Natural killer cell (primary cell): Measurements from ENCODE around the gene FRAS1. TPM values are rescaled to one million over a fixed set of nuclear protein-coding genes. Genes with fewer than 3 reads are reported as not detected.
"Not testable (repeated sequence)": the region's sequence is repeated elsewhere in the genome, so short reads cannot be mapped to it uniquely, and the experiment has no call there.

ENCODE experiments used
- ATAC-seq, 3 donors: fragments of 150-1000 bp in 2 of 3; fragments of 200-7000 bp in 1 of 3; cut with Tn5 transposase; 1 replicate in 1 of 3; 2 replicates in 2 of 3; pipeline ENCODE4 v1.10.0; 2021; ENCODE audit warnings: mild to moderate bottlenecking in 2 of 3, moderate library complexity in 2 of 3
- DNase-seq, 2 donors: peaks; one replicate each; pipeline versions ENCODE4 v3.0.0 to v3.0.0-alpha.2; 2013 to 2021; ENCODE audit warnings: mixed read lengths in 1 of 2
- H3K27ac ChIP-seq: one replicate; pipeline ENCODE4 v1.5.1; 2013; ENCODE audit warnings: mild to moderate bottlenecking, low read length
- H3K27me3 ChIP-seq: one replicate; pipeline ENCODE4 v1.6.1; 2013; ENCODE audit warnings: low read length; ENCODE audit not compliant: control insufficient read depth, insufficient read depth
- H3K36me3 ChIP-seq: one replicate; pipeline ENCODE4 v1.6.1; 2013; ENCODE audit warnings: low read length; ENCODE audit not compliant: control insufficient read depth, insufficient read depth
- H3K4me1 ChIP-seq: one replicate; pipeline ENCODE4 v1.6.1; 2013; ENCODE audit warnings: low read length; ENCODE audit not compliant: control insufficient read depth, insufficient read depth
- H3K4me3 ChIP-seq: one replicate; pipeline ENCODE4 v1.5.1; 2013; ENCODE audit warnings: low read length
- H3K9me3 ChIP-seq: one replicate; pipeline ENCODE4 v1.6.1; 2013; ENCODE audit warnings: low read length; ENCODE audit not compliant: control insufficient read depth, insufficient read depth
- H3K27ac Mint-ChIP-seq, 2 donors: one replicate each; pipeline ENCODE4 v1.8.0; 2022; ENCODE audit warnings: mild to moderate bottlenecking in 2 of 2, mixed read lengths in 2 of 2, moderate library complexity in 1 of 2
- H3K27me3 Mint-ChIP-seq, 2 donors: one replicate each; pipeline ENCODE4 v1.8.0; 2022; ENCODE audit warnings: low read depth in 2 of 2, mixed read lengths in 2 of 2
- H3K36me3 Mint-ChIP-seq: one replicate; pipeline ENCODE4 v1.8.0; 2022; ENCODE audit warnings: mixed read lengths
- H3K4me1 Mint-ChIP-seq, 2 donors: one replicate each; pipeline ENCODE4 v1.8.0; 2022; ENCODE audit warnings: mixed read lengths in 2 of 2
- H3K4me3 Mint-ChIP-seq: one replicate; pipeline ENCODE4 v1.8.0; 2022; ENCODE audit warnings: mild to moderate bottlenecking, moderate library complexity, mixed read lengths
- H3K9me3 Mint-ChIP-seq, 2 donors: one replicate each; pipeline ENCODE4 v1.8.0; 2022; ENCODE audit warnings: mixed read lengths in 2 of 2
- WGBS: methylation state at CpG from one replicate; pipeline ENCODE4 v1.1.7; 2013; ENCODE audit warnings: missing lambda C conversion rate; ENCODE audit not compliant: insufficient coverage; 5-methylcytosine and 5-hydroxymethylcytosine counted together
- intact Hi-C: fragments of 100-400 bp; cut with micrococcal nuclease; formaldehyde crosslinking; loops from one replicate; pipeline ENCODE4 v1.14.2; 2022
- total RNA-seq, 4 donors: library from RNA; stranded (reverse); fragments of 120-200 nt in 1 of 4; gene quantifications; one replicate each; pipeline versions ENCODE4 v1.2.3 to v1.2.4, GENCODE V29; 2013 to 2022
- TF ChIP-seq, protein P1 (sequence below): fragments of 200-600 bp; IDR thresholded peaks from one replicate; pipeline ENCODE4 v1.8.0; 2022; ENCODE audit warnings: antibody characterized with exemption

Gene FRAS1
- total RNA-seq, 3 donors from 2014 or later (not counting 1 experiment from before 2014, with no cell fraction given) = 0.15 to 0.31 TPM; not detected in 1

DNA sequence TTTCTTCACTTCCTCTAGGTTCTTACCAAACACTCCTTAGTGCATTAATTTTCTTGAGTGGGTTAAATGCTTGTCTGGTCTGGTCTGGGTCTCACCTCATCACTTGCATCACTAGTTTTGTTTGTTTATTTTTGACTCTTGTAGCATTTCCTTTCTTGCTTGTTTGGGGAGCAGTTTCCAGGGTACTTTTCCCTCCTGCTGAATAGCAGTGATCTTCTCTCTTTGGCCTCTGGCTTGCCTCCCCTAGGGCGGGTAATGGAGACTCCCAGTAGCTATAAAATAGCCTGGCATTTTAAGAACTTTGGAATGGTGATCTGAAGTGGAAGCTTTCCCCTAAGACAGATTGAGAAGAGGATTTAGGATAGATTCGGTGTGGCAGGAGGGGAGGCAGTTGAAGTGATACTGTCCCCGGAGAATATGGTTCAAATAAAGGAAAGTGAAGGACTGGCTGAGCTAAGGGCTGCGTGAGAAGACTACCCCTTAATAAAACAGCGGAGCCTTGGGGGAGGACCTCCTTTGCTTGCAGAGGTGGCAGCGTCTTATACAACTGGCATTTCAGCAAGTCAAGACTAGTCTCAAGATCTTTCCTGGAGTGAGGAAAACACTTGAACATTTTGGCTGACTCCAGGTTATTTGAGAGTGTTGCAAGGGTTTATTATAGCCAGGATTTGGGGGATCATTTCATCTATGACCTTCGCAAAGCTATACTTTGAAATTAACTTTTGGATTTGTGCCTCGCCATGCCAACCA is 190.6 kb downstream of the FRAS1 start:
- H3K4me1 Mint-ChIP-seq = no peaks in the 10 kb centered on the region
- no peak overlapping the region for H3K27ac ChIP-seq
- TF ChIP-seq, protein P1, sequence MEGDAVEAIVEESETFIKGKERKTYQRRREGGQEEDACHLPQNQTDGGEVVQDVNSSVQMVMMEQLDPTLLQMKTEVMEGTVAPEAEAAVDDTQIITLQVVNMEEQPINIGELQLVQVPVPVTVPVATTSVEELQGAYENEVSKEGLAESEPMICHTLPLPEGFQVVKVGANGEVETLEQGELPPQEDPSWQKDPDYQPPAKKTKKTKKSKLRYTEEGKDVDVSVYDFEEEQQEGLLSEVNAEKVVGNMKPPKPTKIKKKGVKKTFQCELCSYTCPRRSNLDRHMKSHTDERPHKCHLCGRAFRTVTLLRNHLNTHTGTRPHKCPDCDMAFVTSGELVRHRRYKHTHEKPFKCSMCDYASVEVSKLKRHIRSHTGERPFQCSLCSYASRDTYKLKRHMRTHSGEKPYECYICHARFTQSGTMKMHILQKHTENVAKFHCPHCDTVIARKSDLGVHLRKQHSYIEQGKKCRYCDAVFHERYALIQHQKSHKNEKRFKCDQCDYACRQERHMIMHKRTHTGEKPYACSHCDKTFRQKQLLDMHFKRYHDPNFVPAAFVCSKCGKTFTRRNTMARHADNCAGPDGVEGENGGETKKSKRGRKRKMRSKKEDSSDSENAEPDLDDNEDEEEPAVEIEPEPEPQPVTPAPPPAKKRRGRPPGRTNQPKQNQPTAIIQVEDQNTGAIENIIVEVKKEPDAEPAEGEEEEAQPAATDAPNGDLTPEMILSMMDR = no peak
- H3K27me3 ChIP-seq = no peaks in the 10 kb centered on the region
- intact Hi-C loops = no loop called here
- no peak overlapping the region for H3K4me3 Mint-ChIP-seq
- no peaks in the 10 kb centered on the region for H3K36me3 Mint-ChIP-seq
- no peaks in the 10 kb centered on the region for H3K4me1 ChIP-seq
- ATAC-seq (no peak), DNase-seq (no peak)
- H3K9me3 ChIP-seq = peaks cover 6% of the 10 kb centered on the region
- no peak overlapping the region for H3K27ac Mint-ChIP-seq
- no peaks in the 10 kb centered on the region for H3K36me3 ChIP-seq
- WGBS = 87% methylated on average over 7 of the region's 8 CpGs
- H3K27me3 Mint-ChIP-seq = peaks cover 0 to 11% of the 10 kb centered on the region in 2 donors
- peaks cover 0 to 9% of the 10 kb centered on the region in 2 donors for H3K9me3 Mint-ChIP-seq
- H3K4me3 ChIP-seq = no peak overlapping the region

DNA sequence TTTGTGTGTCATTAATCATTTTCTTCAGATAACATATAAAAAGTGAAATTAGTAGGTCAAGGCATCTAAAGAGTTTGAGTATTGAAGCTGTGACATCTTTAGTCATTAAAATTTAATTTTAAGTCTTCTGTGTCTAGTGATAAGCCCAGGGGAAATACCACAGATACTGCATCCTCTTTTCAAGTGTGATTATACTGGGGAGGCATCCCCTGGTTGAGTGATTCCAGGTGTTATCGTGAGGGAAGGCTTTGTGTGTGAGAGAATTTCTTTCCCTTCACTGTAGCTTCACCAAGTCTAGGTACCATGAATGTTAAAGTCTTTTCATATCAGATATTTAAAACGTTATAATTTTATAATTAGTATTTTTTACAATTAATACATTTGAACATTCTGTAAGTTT is 193.4 kb downstream of the FRAS1 start:
- no peak for ATAC-seq
- Histone ChIP-seq H3K36me3 (no peaks in the 10 kb centered on the region), H3K4me3 (no peak overlapping the region), H3K27me3 (no peaks in the 10 kb centered on the region), H3K4me1 (no peaks in the 10 kb centered on the region), H3K27ac (no peak overlapping the region), H3K9me3 (peaks cover 11% of the 10 kb centered on the region)
- peaks cover 3 to 9% of the 10 kb centered on the region in 2 donors for H3K9me3 Mint-ChIP-seq
- no peak overlapping the region for H3K4me3 Mint-ChIP-seq
- TF ChIP-seq, protein P1 = no peak
- H3K4me1 Mint-ChIP-seq = no peaks in the 10 kb centered on the region
- H3K36me3 Mint-ChIP-seq = no peaks in the 10 kb centered on the region
- WGBS = no CpG with 5 or more reads among the region's 2 CpGs
- H3K27me3 Mint-ChIP-seq = peaks cover 0 to 11% of the 10 kb centered on the region in 2 donors
- H3K27ac Mint-ChIP-seq = no peak overlapping the region
- no peak for DNase-seq
- intact Hi-C loops = no loop called here

DNA sequence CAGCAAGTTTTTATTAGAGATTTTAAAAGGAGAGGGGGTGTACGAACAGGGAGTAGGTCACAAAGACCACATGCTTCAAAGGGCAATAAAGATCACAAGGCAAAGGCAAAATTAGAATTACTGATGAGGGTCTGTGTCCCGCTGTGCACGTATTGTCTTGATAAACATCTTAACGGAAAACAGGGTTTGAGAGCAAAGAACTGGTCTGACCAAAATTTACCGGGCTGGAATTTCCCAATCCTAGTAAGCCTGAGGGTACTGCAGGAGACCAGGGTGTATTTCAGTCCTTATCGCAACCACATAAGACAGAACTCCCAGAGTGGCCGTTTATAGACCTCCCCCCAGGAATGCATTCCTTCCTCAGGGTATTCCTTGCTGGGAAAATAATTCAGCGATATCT is 195.7 kb downstream of the FRAS1 start:
- H3K36me3 ChIP-seq, intact Hi-C loops, H3K27me3 ChIP-seq, H3K4me1 Mint-ChIP-seq, H3K27ac Mint-ChIP-seq, H3K4me3 ChIP-seq, H3K9me3 Mint-ChIP-seq, H3K36me3 Mint-ChIP-seq, ATAC-seq, H3K4me1 ChIP-seq, DNase-seq, H3K4me3 Mint-ChIP-seq, H3K27me3 Mint-ChIP-seq, H3K27ac ChIP-seq: not testable (repeated sequence)
- 93% methylated on average over 8 of the region's 8 CpGs for WGBS
- H3K9me3 ChIP-seq = peaks cover 11% of the 10 kb centered on the region

DNA sequence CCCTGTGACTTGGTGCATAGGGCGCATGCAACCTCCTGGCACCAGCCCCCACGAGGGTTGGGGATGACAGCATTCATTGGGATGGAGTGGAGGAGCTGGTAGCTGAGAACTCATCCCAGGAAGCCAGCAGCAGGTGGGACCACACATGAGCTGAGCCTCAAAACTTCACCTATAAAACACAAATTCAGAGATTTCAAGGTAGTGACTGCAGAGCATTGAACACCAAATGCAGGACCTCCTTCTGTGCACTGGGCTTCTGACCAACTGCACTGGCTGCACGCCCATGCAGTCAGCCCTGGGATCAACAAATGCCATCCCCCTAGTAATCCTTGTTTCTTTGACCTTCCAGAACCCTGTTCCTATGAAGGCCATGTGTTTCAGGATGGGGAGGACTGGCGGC is 197.8 kb downstream of the FRAS1 start:
- H3K36me3 ChIP-seq = no peaks in the 10 kb centered on the region
- H3K9me3 ChIP-seq = peaks cover 11% of the 10 kb centered on the region
- H3K4me3 Mint-ChIP-seq = no peak overlapping the region
- 45% methylated on average over 3 of the region's 4 CpGs for WGBS
- H3K27ac ChIP-seq = no peak overlapping the region
- no peaks in the 10 kb centered on the region for H3K36me3 Mint-ChIP-seq
- H3K4me1 Mint-ChIP-seq = no peaks in the 10 kb centered on the region
- no peaks in the 10 kb centered on the region for H3K27me3 Mint-ChIP-seq
- H3K27me3 ChIP-seq = no peaks in the 10 kb centered on the region
- DNase-seq = no peak
- no peak overlapping the region for H3K4me3 ChIP-seq
- H3K4me1 ChIP-seq = no peaks in the 10 kb centered on the region
- TF ChIP-seq, protein P1 = no peak
- intact Hi-C loops = no loop called here
- peaks cover 3 to 9% of the 10 kb centered on the region in 2 donors for H3K9me3 Mint-ChIP-seq
- ATAC-seq = no peak
- H3K27ac Mint-ChIP-seq = no peak overlapping the region
